Measurements from ENCODE around the gene KANTR. TPM values are rescaled to one million over a fixed set of nuclear protein-coding genes. Genes with fewer than 3 reads are reported as not detected.

KANTR gene
- total RNA-seq, 1 donor from 2014 or later: 10.1 TPM

GRCh38 chrX:53077207-53078197 lies 16.4 kb upstream of the KANTR start:
- Mint-ChIP-seq H3K36me3 (ENCODE audit: low read depth) (peaks cover 8% of the 10 kb centered on the region), H3K27me3 (ENCODE audit: low read depth) (no peaks in the 10 kb centered on the region), H3K4me3 (no peak overlapping the region), H3K27ac (ENCODE audit: unreplicated experiment) (no peak overlapping the region), H3K4me1 (peaks cover 15% of the 10 kb centered on the region), H3K9me3 (no peaks in the 10 kb centered on the region)
- DNase-seq (ENCODE audit: low read depth, low spot score): no peak
- no peak for TF ChIP-seq CTCF (conservative IDR thresholded peaks at IDR 0.05)

GRCh38 chrX:53078943-53079342 lies 15.0 kb upstream of the KANTR start:
- no peak for TF ChIP-seq CTCF (conservative IDR thresholded peaks at IDR 0.05)
- Mint-ChIP-seq H3K36me3 (ENCODE audit: low read depth) (peaks cover 8% of the 10 kb centered on the region), H3K27me3 (ENCODE audit: low read depth) (no peaks in the 10 kb centered on the region), H3K27ac (ENCODE audit: unreplicated experiment) (no peak overlapping the region), H3K9me3 (no peaks in the 10 kb centered on the region), H3K4me3 (no peak overlapping the region), H3K4me1 (peaks cover 21% of the 10 kb centered on the region)
- no peak for DNase-seq (ENCODE audit: low read depth, low spot score)

- H3K36me3 Mint-ChIP-seq (ENCODE audit: low read depth): peaks cover 13% of the 10 kb centered on the region
- DNase-seq (ENCODE audit: low read depth, low spot score): no peak
- H3K4me1 Mint-ChIP-seq: peaks cover 26% of the 10 kb centered on the region
- no peak for TF ChIP-seq CTCF (conservative IDR thresholded peaks at IDR 0.05)
- peak overlapping the region; percentile 86 for H3K4me3 Mint-ChIP-seq
- H3K27ac Mint-ChIP-seq (ENCODE audit: unreplicated experiment): no peak overlapping the region
- H3K9me3 Mint-ChIP-seq: peaks cover 3% of the 10 kb centered on the region
- H3K27me3 Mint-ChIP-seq (ENCODE audit: low read depth): no peaks in the 10 kb centered on the region
Measured at GRCh38 chrX:53080628-53081580, 13.0 kb upstream of the KANTR start.

- H3K27me3 Mint-ChIP-seq (ENCODE audit: low read depth): no peaks in the 10 kb centered on the region
- peak within 1 kb of the TSS; percentile 93 for H3K4me3 Mint-ChIP-seq
- H3K9me3 Mint-ChIP-seq: peaks cover 3% of the 10 kb centered on the region
- DNase-seq (ENCODE audit: low read depth, low spot score): peak; percentile 84
- no peak for TF ChIP-seq CTCF (conservative IDR thresholded peaks at IDR 0.05)
- H3K4me1 Mint-ChIP-seq: peaks cover 37% of the 10 kb centered on the region
- peaks cover 14% of the 10 kb centered on the region for H3K36me3 Mint-ChIP-seq (ENCODE audit: low read depth)
- peak within 1 kb of the TSS; percentile 58 for H3K27ac Mint-ChIP-seq (ENCODE audit: unreplicated experiment)
Measured at GRCh38 chrX:53081925-53082772, 11.8 kb upstream of the KANTR start, which contains the start of gene TSPYL2. Gene TSPYL2, plus strand, starts transcription at chrX:53082367. Its CDS starts 132 bp downstream, at chrX:53082499.

Data from neural crest cell (in vitro differentiated cells).